ENCODE data around the gene STAMBP. TPM values are rescaled to one million over a fixed set of nuclear protein-coding genes. Genes with fewer than 3 reads are reported as not detected.

Gene STAMBP
- total and polyA plus RNA-seq, 2 of the 4 experiments (the other 2 are of a cell fraction) = 29.7 to 38.7 TPM

DNA sequence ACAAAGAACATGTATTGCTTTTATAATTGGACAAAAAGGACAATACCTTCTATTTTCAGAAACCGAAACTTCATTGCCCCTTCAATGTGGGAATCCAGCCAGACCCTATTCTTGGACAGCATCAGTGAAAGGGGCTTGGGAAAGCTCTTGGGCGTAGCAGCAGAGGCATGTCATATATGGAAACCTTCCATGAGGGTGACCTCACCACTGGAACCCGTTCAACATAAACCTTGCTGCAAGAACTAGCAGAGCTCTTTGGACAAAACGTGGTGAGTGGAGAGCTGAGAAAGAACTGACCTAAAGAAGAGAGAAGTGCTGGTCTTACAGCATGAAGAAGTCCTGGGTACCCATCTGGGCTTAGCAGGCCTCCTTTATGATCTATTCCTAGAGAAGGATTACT, 41.3 kb downstream of the STAMBP start:
- peaks cover 4% of the 10 kb centered on the region; the same call in 1 of the 2 replicates for H3K36me3 ChIP-seq (ENCODE audit: control insufficient read depth, insufficient read depth, low read length)
- H3K4me1 ChIP-seq (ENCODE audit: control insufficient read depth, insufficient read depth, low read length) = peaks cover 2% of the 10 kb centered on the region; the same call in 1 of the 2 replicates
- no peak overlapping the region; the same call in 1 of the 2 replicates for H3K18ac ChIP-seq (ENCODE audit: low read depth, low read length)
- H3K9me1 ChIP-seq (ENCODE audit: insufficient read depth, low read length) = peaks cover 10% of the 10 kb centered on the region; the same call in 1 of the 2 replicates
- H3K27me3 ChIP-seq (ENCODE audit: control insufficient read depth, insufficient read depth, low read length) = no peaks in the 10 kb centered on the region
- H2BK120ac ChIP-seq (ENCODE audit: low read depth, low read length) = peak overlapping the region; percentile 5; the same call in 1 of the 2 replicates
- ATAC-seq (ENCODE audit: low read depth) (peak; percentile 96), DNase-seq (peak; percentile 98)
- WGBS, 2 experiments (ENCODE audit: extremely low coverage in 2 of 2, insufficient read length in 1 of 2) = no CpG with 5 or more reads among the region's 4 CpGs
- H4K20me1 ChIP-seq (ENCODE audit: insufficient read depth, low read length) = no peaks in the 10 kb centered on the region
- H3K79me1 ChIP-seq (ENCODE audit: low read depth in 1 of 2, low read length in 2 of 2) = no peaks in the 10 kb centered on the region
- peak overlapping the region; percentile 41; the same call in 1 of the 2 replicates for H3K27ac ChIP-seq (ENCODE audit: insufficient read depth, low read length)
- no TSS peak for BruUV-seq (replicated peaks)
- H2BK20ac ChIP-seq (ENCODE audit: low read depth, low read length) = peak overlapping the region; percentile 28; the same call in 1 of the 2 replicates
- no peak overlapping the region; the same call in 1 of the 2 replicates for H3K23ac ChIP-seq (ENCODE audit: low read depth, low read length)
- no peak overlapping the region for H3K9ac ChIP-seq (ENCODE audit: low read depth, low read length)
- 0 out of 2 replicates have a peak overlapping the region, but pooled peaks have one; percentile 66 for H3K4ac ChIP-seq (ENCODE audit: low read depth, low read length)
- H3K9me3 ChIP-seq (ENCODE audit: control insufficient read depth, insufficient read depth, low read length) = no peaks in the 10 kb centered on the region
- ChIA-PET POLR2A (ENCODE audit: unreplicated experiment) (interaction anchor here (0.9 kb wide), 1 partner anchor 24 kb away, joined by 3 read pairs; no protein-coding TSS in a partner anchor), CTCF (interaction anchor here (1.8 kb wide), 1 partner anchor 9 kb away, joined by 4 read pairs; no protein-coding TSS in a partner anchor)
- H3K4me3 ChIP-seq (ENCODE audit: insufficient read depth, low read depth, low read length) = no peak overlapping the region
- H2BK5ac ChIP-seq (ENCODE audit: low read depth, low read length, poor library complexity, severe bottlenecking) = peak overlapping the region; percentile 5
- in situ Hi-C loops (cut with MboI; ENCODE audit: low sequenced_read_pairs) = no loop called here
- H4K5ac ChIP-seq (ENCODE audit: low read depth, low read length) = no peak overlapping the region
- H4K91ac ChIP-seq (ENCODE audit: insufficient read depth, low read depth, low read length) = peak overlapping the region; percentile 60; the same call in 1 of the 2 replicates
- peak overlapping the region; percentile 53 for H2AFZ ChIP-seq (replicated peaks; ENCODE audit: low read length, poor library complexity)
- intact Hi-C loops (cut with micrococcal nuclease) = loop anchor here (2.0 kb wide), 1 partner anchor 41 kb away; the partner anchor contains the start of gene STAMBP
- H3K4me2 ChIP-seq (ENCODE audit: low read depth, low read length) = 0 out of 2 replicates have a peak overlapping the region, but pooled peaks have one; percentile 19
- H3K56ac ChIP-seq (ENCODE audit: extremely low read depth, insufficient read depth, low read length) = 0 out of 2 replicates have a peak overlapping the region, but pooled peaks have one; percentile 35
- dilution Hi-C loops (cut with HindIII; ENCODE audit: low sequenced_read_pairs, unreplicated experiment) = no loop called here
- peak overlapping the region; percentile 7 to 43; a peak in 2 of 4 replicates for H4K8ac ChIP-seq (ENCODE audit: low read depth in 2 of 2, low read length in 2 of 2)
- no peak overlapping the region for H2AK5ac ChIP-seq (ENCODE audit: low read depth, low read length)
- no peak overlapping the region for H3K14ac ChIP-seq (replicated peaks; ENCODE audit: low read depth, low read length)
- peak overlapping the region; percentile 70; the same call in 2 of the 3 replicates for H2BK15ac ChIP-seq (ENCODE audit: low read depth, low read length)
- no peak overlapping the region for H2AK9ac ChIP-seq (replicated peaks; ENCODE audit: low read depth, low read length, poor library complexity)
- TF ChIP-seq FOS (IDR thresholded peaks at IDR 0.05; ENCODE audit: low read depth, low read length) = no peak
- TF ChIP-seq BHLHE40 (IDR thresholded peaks at IDR 0.05; ENCODE audit: low read depth, low read length) = no peak
- TF ChIP-seq NFE2L2 (IDR thresholded peaks at IDR 0.05; ENCODE audit: low read depth, low read length) = no peak
- TF ChIP-seq MAFK (IDR thresholded peaks at IDR 0.05; ENCODE audit: low read depth, low read length) = no peak
- TF ChIP-seq, protein P1, sequence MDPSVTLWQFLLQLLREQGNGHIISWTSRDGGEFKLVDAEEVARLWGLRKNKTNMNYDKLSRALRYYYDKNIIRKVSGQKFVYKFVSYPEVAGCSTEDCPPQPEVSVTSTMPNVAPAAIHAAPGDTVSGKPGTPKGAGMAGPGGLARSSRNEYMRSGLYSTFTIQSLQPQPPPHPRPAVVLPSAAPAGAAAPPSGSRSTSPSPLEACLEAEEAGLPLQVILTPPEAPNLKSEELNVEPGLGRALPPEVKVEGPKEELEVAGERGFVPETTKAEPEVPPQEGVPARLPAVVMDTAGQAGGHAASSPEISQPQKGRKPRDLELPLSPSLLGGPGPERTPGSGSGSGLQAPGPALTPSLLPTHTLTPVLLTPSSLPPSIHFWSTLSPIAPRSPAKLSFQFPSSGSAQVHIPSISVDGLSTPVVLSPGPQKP (IDR thresholded peaks at IDR 0.05; ENCODE audit: borderline replicate concordance, low read depth, low read length) = no peak
- no peak for TF ChIP-seq MAZ (IDR thresholded peaks at IDR 0.05; ENCODE audit: borderline replicate concordance, low read depth, low read length)
- TF ChIP-seq, protein P2, sequence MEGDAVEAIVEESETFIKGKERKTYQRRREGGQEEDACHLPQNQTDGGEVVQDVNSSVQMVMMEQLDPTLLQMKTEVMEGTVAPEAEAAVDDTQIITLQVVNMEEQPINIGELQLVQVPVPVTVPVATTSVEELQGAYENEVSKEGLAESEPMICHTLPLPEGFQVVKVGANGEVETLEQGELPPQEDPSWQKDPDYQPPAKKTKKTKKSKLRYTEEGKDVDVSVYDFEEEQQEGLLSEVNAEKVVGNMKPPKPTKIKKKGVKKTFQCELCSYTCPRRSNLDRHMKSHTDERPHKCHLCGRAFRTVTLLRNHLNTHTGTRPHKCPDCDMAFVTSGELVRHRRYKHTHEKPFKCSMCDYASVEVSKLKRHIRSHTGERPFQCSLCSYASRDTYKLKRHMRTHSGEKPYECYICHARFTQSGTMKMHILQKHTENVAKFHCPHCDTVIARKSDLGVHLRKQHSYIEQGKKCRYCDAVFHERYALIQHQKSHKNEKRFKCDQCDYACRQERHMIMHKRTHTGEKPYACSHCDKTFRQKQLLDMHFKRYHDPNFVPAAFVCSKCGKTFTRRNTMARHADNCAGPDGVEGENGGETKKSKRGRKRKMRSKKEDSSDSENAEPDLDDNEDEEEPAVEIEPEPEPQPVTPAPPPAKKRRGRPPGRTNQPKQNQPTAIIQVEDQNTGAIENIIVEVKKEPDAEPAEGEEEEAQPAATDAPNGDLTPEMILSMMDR (conservative IDR thresholded peaks at IDR 0.05; ENCODE audit: low read depth, low read length) = no peak
- TF ChIP-seq RAD21 (IDR thresholded peaks at IDR 0.05; ENCODE audit: low read length) = no peak
- no peak for TF ChIP-seq SMC3 (IDR thresholded peaks at IDR 0.05; ENCODE audit: low read depth, low read length)
- no peak for TF ChIP-seq POLR2A (IDR thresholded peaks at IDR 0.05; ENCODE audit: low read depth, low read length)
- TF ChIP-seq USF2 (IDR thresholded peaks at IDR 0.05; ENCODE audit: low read depth, low read length) = no peak
- no peak for TF ChIP-seq CHD1 (IDR thresholded peaks at IDR 0.05; ENCODE audit: low read depth, low read length)
- no peak for TF ChIP-seq RCOR1 (IDR thresholded peaks at IDR 0.05; ENCODE audit: insufficient replicate concordance, low read length)
- TF ChIP-seq MXI1 (IDR thresholded peaks at IDR 0.05; ENCODE audit: borderline replicate concordance, low read depth, low read length) = peak; percentile 50
- peak; percentile 81 for TF ChIP-seq CEBPB (IDR thresholded peaks at IDR 0.05; ENCODE audit: low read depth, low read length)

Measured in IMR-90 (cell line).